ENCODE measurements around the gene KIAA0232.
"Not testable (repeated sequence)": the region's sequence is repeated elsewhere in the genome, so short reads cannot be mapped to it uniquely, and the experiment has no call there.

Gene KIAA0232

GRCh38 chr4:6795821-6796220 is 13.3 kb downstream of the KIAA0232 start:
- in situ Hi-C loops (cut with HindIII; ENCODE audit: low sequenced_read_pairs) = no loop called here
- no peak for DNase-seq (ENCODE audit: low read depth, low spot score)
- TF ChIP-seq, protein P1, sequence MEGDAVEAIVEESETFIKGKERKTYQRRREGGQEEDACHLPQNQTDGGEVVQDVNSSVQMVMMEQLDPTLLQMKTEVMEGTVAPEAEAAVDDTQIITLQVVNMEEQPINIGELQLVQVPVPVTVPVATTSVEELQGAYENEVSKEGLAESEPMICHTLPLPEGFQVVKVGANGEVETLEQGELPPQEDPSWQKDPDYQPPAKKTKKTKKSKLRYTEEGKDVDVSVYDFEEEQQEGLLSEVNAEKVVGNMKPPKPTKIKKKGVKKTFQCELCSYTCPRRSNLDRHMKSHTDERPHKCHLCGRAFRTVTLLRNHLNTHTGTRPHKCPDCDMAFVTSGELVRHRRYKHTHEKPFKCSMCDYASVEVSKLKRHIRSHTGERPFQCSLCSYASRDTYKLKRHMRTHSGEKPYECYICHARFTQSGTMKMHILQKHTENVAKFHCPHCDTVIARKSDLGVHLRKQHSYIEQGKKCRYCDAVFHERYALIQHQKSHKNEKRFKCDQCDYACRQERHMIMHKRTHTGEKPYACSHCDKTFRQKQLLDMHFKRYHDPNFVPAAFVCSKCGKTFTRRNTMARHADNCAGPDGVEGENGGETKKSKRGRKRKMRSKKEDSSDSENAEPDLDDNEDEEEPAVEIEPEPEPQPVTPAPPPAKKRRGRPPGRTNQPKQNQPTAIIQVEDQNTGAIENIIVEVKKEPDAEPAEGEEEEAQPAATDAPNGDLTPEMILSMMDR (IDR thresholded peaks at IDR 0.05; ENCODE audit: low read depth, low read length) = no peak
- no peak overlapping the region for H3K4me3 ChIP-seq (ENCODE audit: low read depth, low read length)

GRCh38 chr4:6797368-6797767 is 14.8 kb downstream of the KIAA0232 start:
- DNase-seq (ENCODE audit: low read depth, low spot score); in situ Hi-C loops (cut with HindIII; ENCODE audit: low sequenced_read_pairs): not testable (repeated sequence)

GRCh38 chr4:6799091-6799490 is 16.6 kb downstream of the KIAA0232 start:
- DNase-seq (ENCODE audit: low read depth, low spot score) = no peak
- TF ChIP-seq, protein P1 (IDR thresholded peaks at IDR 0.05; ENCODE audit: low read depth, low read length) = no peak
- in situ Hi-C loops (cut with HindIII; ENCODE audit: low sequenced_read_pairs) = no loop called here
- no peak overlapping the region for H3K4me3 ChIP-seq (ENCODE audit: low read depth, low read length)

More at GRCh38 chr4:6797368-6797767, 14.8 kb downstream of the KIAA0232 start:
- not testable (repeated sequence) for H3K4me3 ChIP-seq (ENCODE audit: low read depth, low read length)

- no peak overlapping the region for H3K4me3 ChIP-seq (ENCODE audit: low read depth, low read length)
- in situ Hi-C loops (cut with HindIII; ENCODE audit: low sequenced_read_pairs) = no loop called here
- TF ChIP-seq, protein P1 (IDR thresholded peaks at IDR 0.05; ENCODE audit: low read depth, low read length) = no peak
- no peak for DNase-seq (ENCODE audit: low read depth, low spot score)
These were observed 19.5 kb downstream of the KIAA0232 start for GRCh38 chr4:6802025-6802424.

DNA sequence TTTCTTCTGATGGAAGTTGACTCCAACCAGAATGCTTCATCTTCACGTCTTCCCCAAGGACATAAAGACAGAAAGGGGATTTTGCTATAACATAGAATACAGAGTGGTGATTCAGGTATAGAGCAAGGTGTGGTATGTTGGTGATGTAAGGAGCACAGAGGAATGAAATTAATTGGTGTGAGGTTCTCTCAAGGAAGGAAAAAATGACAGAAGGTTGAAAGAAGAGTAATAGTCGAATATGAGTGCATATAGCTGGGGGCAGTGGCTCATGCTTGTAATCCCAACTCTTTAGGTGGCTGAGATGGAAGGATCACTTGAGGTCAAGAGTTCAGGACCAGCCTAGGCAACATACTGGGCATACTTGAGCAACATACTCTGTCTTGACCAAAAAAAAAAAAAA is 20.1 kb downstream of the KIAA0232 start:
- TF ChIP-seq, protein P1 (IDR thresholded peaks at IDR 0.05; ENCODE audit: low read depth, low read length) = no peak
- no peak overlapping the region for H3K4me3 ChIP-seq (ENCODE audit: low read depth, low read length)
- in situ Hi-C loops (cut with HindIII; ENCODE audit: low sequenced_read_pairs) = no loop called here
- DNase-seq (ENCODE audit: low read depth, low spot score) = no peak

DNA sequence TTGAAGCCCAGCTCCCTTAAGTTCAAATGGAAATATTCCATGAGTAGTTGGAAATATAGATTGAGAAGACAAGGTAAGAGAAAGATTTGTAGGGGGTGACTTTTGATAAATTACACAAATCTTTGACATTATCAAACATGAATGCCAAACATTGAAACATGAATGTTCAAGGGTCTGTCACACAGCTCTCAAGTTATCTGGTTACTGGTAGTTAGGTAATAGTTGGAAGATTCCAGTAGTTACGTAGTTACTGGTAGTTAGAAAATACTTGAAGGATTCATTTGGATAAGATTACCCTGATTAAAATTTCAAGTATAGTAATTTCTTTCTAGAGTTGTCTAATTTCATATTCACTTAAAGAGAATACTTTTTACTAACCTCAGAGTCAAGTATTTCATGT is 20.7 kb downstream of the KIAA0232 start:
- in situ Hi-C loops (cut with HindIII; ENCODE audit: low sequenced_read_pairs) = no loop called here
- H3K4me3 ChIP-seq (ENCODE audit: low read depth, low read length) = no peak overlapping the region
- TF ChIP-seq, protein P1 (IDR thresholded peaks at IDR 0.05; ENCODE audit: low read depth, low read length) = no peak
- DNase-seq (ENCODE audit: low read depth, low spot score) = no peak

DNA sequence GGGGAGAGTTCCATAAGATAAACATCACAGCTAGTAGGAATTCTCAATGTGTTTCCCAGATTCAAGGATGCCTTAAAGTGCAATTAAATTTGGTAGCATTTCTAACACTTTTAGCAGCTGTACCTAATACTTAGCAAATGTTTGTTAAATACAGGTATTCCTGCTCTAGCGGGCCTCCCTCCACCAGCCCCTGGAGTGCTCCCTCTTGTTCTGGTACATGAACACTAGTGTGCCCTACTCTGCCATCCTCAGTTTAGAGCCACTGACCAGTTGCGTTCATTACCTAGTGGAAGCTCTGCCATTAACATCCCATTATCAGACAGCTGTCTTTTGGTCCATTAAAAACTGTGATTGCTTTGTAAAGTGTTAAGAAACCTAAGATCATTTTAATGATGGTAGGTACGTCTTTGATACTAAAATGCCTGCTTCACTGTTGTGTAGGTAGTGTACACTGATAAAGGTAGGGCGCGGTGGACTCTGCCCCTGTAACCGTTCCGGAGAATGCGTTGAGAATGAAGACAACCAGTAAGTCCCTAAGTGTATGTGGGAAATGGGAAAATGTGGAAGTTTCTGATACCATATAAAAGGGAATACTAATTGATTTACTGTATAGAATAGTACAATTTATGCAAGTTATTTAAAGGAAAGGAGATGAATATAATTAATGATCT is 21.7 kb downstream of the KIAA0232 start:
- TF ChIP-seq, protein P1 (IDR thresholded peaks at IDR 0.05; ENCODE audit: low read depth, low read length) = no peak
- no peak for DNase-seq (ENCODE audit: low read depth, low spot score)
- H3K4me3 ChIP-seq (ENCODE audit: low read depth, low read length) = no peak overlapping the region
- in situ Hi-C loops (cut with HindIII; ENCODE audit: low sequenced_read_pairs) = no loop called here

Measured in astrocyte of the spinal cord (primary cell).